ENCODE results near the gene UMODL1. TPM values are rescaled to one million over a fixed set of nuclear protein-coding genes. Genes with fewer than 3 reads are reported as not detected.
"Not testable (repeated sequence)": the region's sequence is repeated elsewhere in the genome, so short reads cannot be mapped to it uniquely, and the experiment has no call there.

The UMODL1 gene
- total RNA-seq, 6 donors from 2014 or later = 0.07 to 6.3 (median 0.59) TPM; not detected in 1

DNA sequence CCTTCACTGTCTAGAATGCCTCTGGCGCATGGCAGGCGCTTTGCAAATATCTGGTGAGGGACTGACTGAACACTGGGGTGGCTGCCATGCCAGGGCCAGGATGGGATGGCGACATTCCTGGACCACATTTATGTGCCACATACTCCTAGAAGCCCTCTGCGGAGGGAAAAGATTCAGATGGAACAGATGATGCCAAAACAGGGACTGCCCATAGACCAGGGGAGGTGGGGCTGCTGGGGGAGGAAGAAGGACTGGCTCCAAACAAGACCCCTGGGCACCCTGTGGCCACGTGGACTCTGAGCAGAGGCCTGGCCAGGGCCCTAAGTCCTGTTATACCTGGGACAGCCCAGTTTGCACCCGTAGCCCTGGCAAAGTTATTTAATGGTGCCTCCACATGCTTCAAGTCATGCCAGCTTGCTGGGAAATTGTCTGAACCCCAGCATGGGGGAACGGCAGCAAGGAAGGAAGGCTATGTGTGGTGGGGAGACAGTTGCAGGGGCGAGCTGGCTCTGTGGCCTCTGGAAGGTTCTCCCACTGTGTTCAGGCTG, 44.1 kb downstream of the UMODL1 start:
- ATAC-seq (ENCODE audit: low FRiP score in 2 of 2) (no peak), DNase-seq (no peak)
- Histone ChIP-seq H3K9me3 (no peaks in the 10 kb centered on the region), H3K4me3 (no peak overlapping the region), H3K4me1 (peaks cover 14 to 43% (median 17%) of the 10 kb centered on the region in 4 donors), H3K27me3 (peaks cover 0 to 2% (median 0%) of the 10 kb centered on the region in 4 donors), H3K27ac (no peak overlapping the region), H3K36me3 (no peaks in the 10 kb centered on the region)
- 82 to 88% methylated on average over 5 to 8 of the region's 8 CpGs for WGBS, 2 donors
- TF ChIP-seq POLR2A (IDR thresholded peaks at IDR 0.05) = no peak
- TF ChIP-seq POLR2AphosphoS5 (IDR thresholded peaks at IDR 0.05) = no peak
- TF ChIP-seq EP300 (IDR thresholded peaks at IDR 0.05) = no peak
- TF ChIP-seq, protein P1, sequence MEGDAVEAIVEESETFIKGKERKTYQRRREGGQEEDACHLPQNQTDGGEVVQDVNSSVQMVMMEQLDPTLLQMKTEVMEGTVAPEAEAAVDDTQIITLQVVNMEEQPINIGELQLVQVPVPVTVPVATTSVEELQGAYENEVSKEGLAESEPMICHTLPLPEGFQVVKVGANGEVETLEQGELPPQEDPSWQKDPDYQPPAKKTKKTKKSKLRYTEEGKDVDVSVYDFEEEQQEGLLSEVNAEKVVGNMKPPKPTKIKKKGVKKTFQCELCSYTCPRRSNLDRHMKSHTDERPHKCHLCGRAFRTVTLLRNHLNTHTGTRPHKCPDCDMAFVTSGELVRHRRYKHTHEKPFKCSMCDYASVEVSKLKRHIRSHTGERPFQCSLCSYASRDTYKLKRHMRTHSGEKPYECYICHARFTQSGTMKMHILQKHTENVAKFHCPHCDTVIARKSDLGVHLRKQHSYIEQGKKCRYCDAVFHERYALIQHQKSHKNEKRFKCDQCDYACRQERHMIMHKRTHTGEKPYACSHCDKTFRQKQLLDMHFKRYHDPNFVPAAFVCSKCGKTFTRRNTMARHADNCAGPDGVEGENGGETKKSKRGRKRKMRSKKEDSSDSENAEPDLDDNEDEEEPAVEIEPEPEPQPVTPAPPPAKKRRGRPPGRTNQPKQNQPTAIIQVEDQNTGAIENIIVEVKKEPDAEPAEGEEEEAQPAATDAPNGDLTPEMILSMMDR (IDR thresholded peaks at IDR 0.05) = no peak

DNA sequence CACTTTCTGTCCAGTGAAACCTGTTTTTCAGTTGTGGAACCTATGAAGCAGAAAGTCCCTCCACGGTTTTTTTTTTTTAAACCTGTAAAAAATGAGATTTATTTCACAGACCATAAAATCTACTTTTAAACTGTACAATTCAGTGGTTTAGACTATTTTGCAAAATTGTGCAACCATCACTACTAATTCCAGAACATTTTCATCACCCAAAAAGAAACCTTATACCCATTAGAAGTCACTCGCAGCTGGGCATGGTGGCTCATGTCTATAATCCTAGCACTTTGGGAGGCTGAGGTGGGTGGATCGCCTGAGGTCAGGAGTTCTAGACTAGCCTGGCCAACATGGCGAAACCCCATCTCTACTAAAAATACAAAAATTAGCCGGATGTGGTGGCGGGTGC, 45.4 kb downstream of the UMODL1 start:
- WGBS, 2 donors = 82 to 88% methylated on average over 5 to 6 of the region's 6 CpGs
- H3K27me3 ChIP-seq; H3K27ac ChIP-seq; ATAC-seq (ENCODE audit: low FRiP score in 2 of 2); H3K36me3 ChIP-seq; H3K4me3 ChIP-seq; DNase-seq; H3K9me3 ChIP-seq: not testable (repeated sequence)
- peaks cover 14 to 36% (median 17%) of the 10 kb centered on the region in 4 donors for H3K4me1 ChIP-seq

DNA sequence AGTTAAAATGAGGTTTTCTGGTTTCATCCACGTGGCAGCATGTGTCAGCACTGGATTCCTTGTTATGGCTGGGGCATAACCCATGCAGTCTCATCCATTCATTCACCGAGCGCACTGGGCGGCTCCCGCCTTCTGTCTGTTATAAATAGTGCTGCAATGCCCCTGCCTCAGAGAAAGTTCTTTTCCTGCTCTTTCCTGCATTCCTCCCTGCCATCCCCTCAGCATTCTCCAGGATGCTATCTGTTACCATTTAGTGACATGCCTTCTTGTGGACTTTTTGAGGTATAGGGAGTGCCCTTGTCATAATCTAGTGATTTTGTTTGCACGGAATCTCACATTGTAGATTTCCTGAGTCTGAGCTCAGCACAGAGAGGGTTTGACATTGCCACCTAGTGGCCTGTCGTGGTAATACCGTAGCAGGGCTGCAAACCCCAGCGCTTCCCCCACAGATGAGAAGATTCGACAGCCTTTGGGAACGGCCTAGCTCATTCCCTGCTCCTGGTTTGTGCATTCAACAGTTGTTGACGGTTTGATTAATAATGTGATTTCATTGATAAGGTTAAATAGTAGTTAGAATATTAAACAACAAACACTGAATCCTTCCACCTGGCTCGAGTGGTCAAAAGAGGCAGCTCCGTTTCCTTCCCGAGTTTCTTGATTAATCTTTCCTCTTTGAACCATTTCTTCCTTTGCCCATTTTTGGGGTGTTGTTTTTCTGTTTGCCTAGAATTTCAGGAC, 46.3 kb downstream of the UMODL1 start:
- DNase-seq = peak in 1 of 2 donors; percentile 72
- Histone ChIP-seq H3K4me3 (no peak overlapping the region), H3K9me3 (no peaks in the 10 kb centered on the region), H3K27me3 (peaks cover 0 to 2% (median 0%) of the 10 kb centered on the region in 4 donors), H3K27ac (no peak overlapping the region), H3K36me3 (no peaks in the 10 kb centered on the region), H3K4me1 (peaks cover 14 to 36% (median 18%) of the 10 kb centered on the region in 4 donors)
- TF ChIP-seq POLR2AphosphoS5 (IDR thresholded peaks at IDR 0.05) (no peak), POLR2A (IDR thresholded peaks at IDR 0.05) (no peak), EP300 (IDR thresholded peaks at IDR 0.05) (no peak)
- TF ChIP-seq, protein P1 (IDR thresholded peaks at IDR 0.05) = peak; percentile 86 to 98 (median 94)
- 17 to 20% methylated on average over 15 of the region's 15 CpGs for WGBS, 2 donors
- ATAC-seq (ENCODE audit: low FRiP score in 2 of 2) = peak; percentile 82 to 88

DNA sequence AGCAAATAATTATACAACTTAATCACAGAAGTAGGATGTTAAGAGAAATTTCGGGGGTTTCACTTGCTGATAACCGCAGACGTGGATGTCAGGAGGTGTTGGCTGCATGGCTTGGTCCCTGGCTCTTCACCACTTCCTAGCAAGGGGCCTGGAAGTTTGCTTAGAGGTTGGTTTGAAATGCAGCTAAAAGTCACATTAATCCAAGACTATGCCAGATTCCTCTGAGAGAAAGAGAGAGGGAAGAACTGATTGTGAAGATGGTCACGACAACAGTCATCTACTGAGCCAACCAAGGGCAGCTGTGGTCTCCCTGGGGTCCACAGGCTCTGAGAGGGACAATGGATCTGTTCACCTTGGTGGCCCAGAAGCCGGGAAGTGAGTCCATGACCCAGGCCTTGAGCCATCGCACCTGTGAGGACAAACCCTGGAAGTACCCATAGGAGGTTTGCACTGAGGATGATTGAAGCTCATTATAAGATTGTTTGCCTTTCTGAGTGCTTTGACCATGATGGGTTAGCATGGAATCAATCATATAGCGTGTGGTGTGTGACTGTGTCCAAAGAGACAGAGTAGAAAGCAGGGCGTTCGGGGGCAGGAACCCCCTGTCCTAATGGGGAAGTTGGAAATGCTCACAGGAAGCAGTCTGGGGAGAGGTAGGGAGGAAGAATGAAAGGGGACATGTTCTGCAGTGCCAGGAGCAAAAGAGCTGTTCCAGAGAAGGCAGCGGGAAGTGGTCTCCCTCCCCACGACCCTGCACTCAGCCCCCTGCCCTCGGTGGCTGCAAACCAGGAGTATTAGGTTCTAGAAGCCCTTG, 47.1 kb downstream of the UMODL1 start:
- Histone ChIP-seq H3K4me3 (no peak overlapping the region), H3K9me3 (no peaks in the 10 kb centered on the region), H3K27me3 (peaks cover 0 to 2% (median 0%) of the 10 kb centered on the region in 4 donors), H3K4me1 (peaks cover 9 to 32% (median 15%) of the 10 kb centered on the region in 4 donors), H3K36me3 (no peaks in the 10 kb centered on the region), H3K27ac (no peak overlapping the region)
- DNase-seq (no peak), ATAC-seq (ENCODE audit: low FRiP score in 2 of 2) (no peak)
- TF ChIP-seq, protein P1 (IDR thresholded peaks at IDR 0.05) = no peak
- TF ChIP-seq POLR2A (IDR thresholded peaks at IDR 0.05) (no peak), EP300 (IDR thresholded peaks at IDR 0.05) (no peak), POLR2AphosphoS5 (IDR thresholded peaks at IDR 0.05) (no peak)
- 54 to 68% methylated on average over 10 to 12 of the region's 12 CpGs for WGBS, 2 donors

DNA sequence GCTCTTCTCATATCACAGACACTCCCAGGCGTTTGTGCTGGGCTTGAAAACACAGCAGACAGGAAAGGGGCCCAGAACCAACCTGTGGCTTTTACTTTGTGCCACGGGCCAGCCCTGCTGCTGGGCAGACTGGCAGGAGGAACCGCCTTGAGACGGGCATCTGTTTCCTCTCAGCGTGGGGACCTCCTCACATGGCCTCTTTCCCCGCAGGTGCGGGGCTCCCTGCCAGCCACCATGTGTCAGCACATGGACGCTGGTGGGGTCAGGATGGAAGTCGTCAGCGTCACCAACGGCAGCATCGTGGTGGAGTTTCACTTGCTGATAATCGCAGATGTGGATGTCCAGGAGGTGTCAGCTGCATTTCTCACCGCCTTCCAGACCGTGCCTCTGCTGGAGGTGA, 47.8 kb downstream of the UMODL1 start:
- Histone ChIP-seq H3K27ac (no peak overlapping the region), H3K9me3 (no peaks in the 10 kb centered on the region), H3K27me3 (peaks cover 0 to 2% (median 0%) of the 10 kb centered on the region in 4 donors), H3K4me3 (no peak overlapping the region), H3K36me3 (no peaks in the 10 kb centered on the region), H3K4me1 (peaks cover 6 to 27% (median 13%) of the 10 kb centered on the region in 4 donors)
- TF ChIP-seq EP300 (IDR thresholded peaks at IDR 0.05) = no peak
- no peak for TF ChIP-seq POLR2A (IDR thresholded peaks at IDR 0.05)
- TF ChIP-seq, protein P1 (IDR thresholded peaks at IDR 0.05) = no peak
- no peak for TF ChIP-seq POLR2AphosphoS5 (IDR thresholded peaks at IDR 0.05)
- no peak for ATAC-seq (ENCODE audit: low FRiP score in 2 of 2)
- DNase-seq = peak in 1 of 2 donors; percentile 66
- 22 to 29% methylated on average over 9 to 13 of the region's 15 CpGs for WGBS, 2 donors
